H1 (cell line): ENCODE measurements around the gene GRIA2. TPM values are rescaled to one million over a fixed set of nuclear protein-coding genes. Genes with fewer than 3 reads are reported as not detected.

Source experiments
- CTCF ChIA-PET: fragments of 300-600 bp; sonication (Branson Sonifier 250); formaldehyde crosslinking; loops from one replicate; lab custom pipeline; 2021; ENCODE audit not compliant: partially characterized antibody; lab: Charles Lee
- POLR2A ChIA-PET: fragments of 300-600 bp; sonication (Branson Sonifier 250); formaldehyde crosslinking; loops from one replicate; lab custom pipeline; 2021; ENCODE audit warnings: inconsistent platforms; ENCODE audit not compliant: partially characterized antibody; lab: Charles Lee
- DNase-seq, 2 experiments: peaks; one replicate each; pipeline versions ENCODE4 v3.0.0 to v3.0.0-alpha.2; 2010 to 2022; ENCODE audit warnings: low spot score in 2 of 2, low read depth in 1 of 2, mixed read lengths in 1 of 2
- FAIRE-seq: peaks from 2 replicates; lab custom pipeline; 2011; peaks lifted over from hg19 to GRCh38; lab: Jason Lieb, UNC
- H2AFZ ChIP-seq: 2 replicates; pipeline ENCODE4 v1.8.1; 2012; ENCODE audit warnings: low read length, inconsistent platforms
- H2AK5ac ChIP-seq: 2 replicates; pipeline ENCODE4 v1.6.1; 2013; ENCODE audit warnings: low read depth, low read length
- H2BK120ac ChIP-seq: replicated peaks from 2 replicates; pipeline ENCODE3; 2013; ENCODE audit warnings: low read depth, low read length, inconsistent platforms
- H2BK12ac ChIP-seq: 2 replicates; pipeline ENCODE4 v1.6.1; 2013; ENCODE audit warnings: low read depth, low read length
- H2BK15ac ChIP-seq: 2 replicates; pipeline ENCODE4 v1.6.1; 2013; ENCODE audit warnings: low read length
- H2BK20ac ChIP-seq: 2 replicates; pipeline ENCODE4 v1.6.1; 2013; ENCODE audit warnings: low read length
- H2BK5ac ChIP-seq: 2 replicates; pipeline ENCODE4 v1.6.1; 2013; ENCODE audit warnings: low read depth, low read length
- H3K14ac ChIP-seq: 2 replicates; pipeline ENCODE4 v1.6.1; 2013; ENCODE audit warnings: inconsistent platforms; ENCODE audit not compliant: insufficient read length
- H3K18ac ChIP-seq: 2 replicates; pipeline ENCODE4 v1.6.1; 2013; ENCODE audit warnings: low read length; ENCODE audit errors: extremely low read depth
- H3K23ac ChIP-seq: 2 replicates; pipeline ENCODE4 v1.6.1; 2013; ENCODE audit warnings: inconsistent platforms; ENCODE audit not compliant: insufficient read length
- H3K23me2 ChIP-seq: 2 replicates; pipeline ENCODE4 v1.6.1; 2013; ENCODE audit warnings: low read depth, low read length
- H3K27ac ChIP-seq: 2 replicates; pipeline ENCODE4 v1.6.1; 2011; ENCODE audit warnings: low read depth, low read length, inconsistent platforms
- H3K27me3 ChIP-seq, 4 experiments: replicated peaks in 1 of 4; 1 replicate in 1 of 4; 2 replicates in 3 of 4; pipeline versions ENCODE4 v1.6.1 to v1.8.1; 2011 to 2013; ENCODE audit warnings: low read length in 3 of 4, mild to moderate bottlenecking in 3 of 4, inconsistent platforms in 2 of 4, mixed read lengths in 2 of 4, moderate library complexity in 1 of 4; ENCODE audit not compliant: control insufficient read depth in 3 of 4, insufficient read depth in 3 of 4; ENCODE audit errors: extremely low read depth in 1 of 4
- H3K36me3 ChIP-seq, 4 experiments: 2 replicates each; pipeline versions ENCODE4 v1.6.1 to v1.8.1; 2011 to 2013; ENCODE audit warnings: mild to moderate bottlenecking in 4 of 4, low read length in 3 of 4, moderate library complexity in 2 of 4, control low read depth in 1 of 4, inconsistent platforms in 1 of 4; ENCODE audit not compliant: insufficient read depth in 4 of 4, control insufficient read depth in 2 of 4
- H3K4ac ChIP-seq: replicated peaks from 2 replicates; pipeline ENCODE3; 2013; ENCODE audit warnings: low read length, low read depth, mixed read lengths, inconsistent platforms; ENCODE audit not compliant: insufficient read length
- H3K4me1 ChIP-seq, 4 experiments: replicated peaks in 1 of 4; 1 replicate in 1 of 4; 2 replicates in 3 of 4; pipeline versions ENCODE4 v1.6.1 to v1.8.1; 2011 to 2013; ENCODE audit warnings: low read length in 3 of 4, inconsistent platforms in 2 of 4, mixed read lengths in 1 of 4; ENCODE audit not compliant: insufficient read depth in 4 of 4, control insufficient read depth in 3 of 4
- H3K4me2 ChIP-seq, 2 experiments: 2 replicates each; pipeline versions ENCODE4 v1.6.1 to v1.8.1; 2011 to 2013; ENCODE audit warnings: low read depth in 2 of 2, low read length in 2 of 2, control low read depth in 1 of 2, inconsistent platforms in 1 of 2, mild to moderate bottlenecking in 1 of 2; ENCODE audit not compliant: insufficient read depth in 1 of 2
- H3K4me3 ChIP-seq, 4 experiments: fragments of 200-600, 300-600 bp in 1 of 4; sonication (generic), shearing (Covaris generic), sonication (Bioruptor Twin) in 1 of 4; 2 replicates each; pipeline versions ENCODE4 v1.5.1 to v1.8.1; 2011 to 2016; ENCODE audit warnings: low read length in 4 of 4, low read depth in 3 of 4, control low read depth in 2 of 4, inconsistent platforms in 2 of 4, mild to moderate bottlenecking in 2 of 4, mixed read lengths in 1 of 4, moderate library complexity in 1 of 4; ENCODE audit not compliant: insufficient read depth in 2 of 4; ENCODE audit errors: extremely low read depth in 1 of 4
- H3K56ac ChIP-seq: replicated peaks from 2 replicates; pipeline ENCODE3; 2013; ENCODE audit warnings: low read depth, mild to moderate bottlenecking, mixed read lengths, low read length, inconsistent platforms; ENCODE audit not compliant: insufficient read length
- H3K79me1 ChIP-seq: 2 replicates; pipeline ENCODE4 v1.6.1; 2013; ENCODE audit warnings: low read depth, low read length, control low read depth
- H3K79me2 ChIP-seq, 2 experiments: 2 replicates each; pipeline versions ENCODE4 v1.6.1 to v1.8.1; 2012 to 2013; ENCODE audit warnings: low read length in 2 of 2, mild to moderate bottlenecking in 2 of 2, inconsistent platforms in 1 of 2; ENCODE audit not compliant: insufficient read depth in 2 of 2, control insufficient read depth in 1 of 2
- H3K9ac ChIP-seq, 4 experiments: replicated peaks in 1 of 4; 1 replicate in 1 of 4; 2 replicates in 3 of 4; pipeline versions ENCODE4 v1.6.1 to v1.8.1; 2011 to 2013; ENCODE audit warnings: low read depth in 3 of 4, low read length in 3 of 4, control low read depth in 2 of 4, mild to moderate bottlenecking in 2 of 4, moderate library complexity in 2 of 4, inconsistent platforms in 1 of 4; ENCODE audit errors: extremely low read depth in 1 of 4
- H3K9me3 ChIP-seq, 2 experiments: 2 replicates each; pipeline versions ENCODE4 v1.6.1 to v1.8.1; 2012 to 2013; ENCODE audit warnings: mild to moderate bottlenecking in 2 of 2, moderate library complexity in 2 of 2, control low read depth in 1 of 2, inconsistent platforms in 1 of 2, low read depth in 1 of 2, low read length in 1 of 2, mixed read lengths in 1 of 2; ENCODE audit not compliant: insufficient read depth in 2 of 2
- H4K20me1 ChIP-seq, 2 experiments: replicated peaks in 1 of 2; 2 replicates each; pipeline versions ENCODE3 to v1.8.1; 2011 to 2013; ENCODE audit warnings: inconsistent platforms in 2 of 2, low read length in 2 of 2, mild to moderate bottlenecking in 1 of 2; ENCODE audit not compliant: insufficient read depth in 2 of 2, control insufficient read depth in 1 of 2
- H4K5ac ChIP-seq: 2 replicates; pipeline ENCODE4 v1.6.1; 2013; ENCODE audit warnings: low read length, low read depth, mixed read lengths, inconsistent platforms; ENCODE audit not compliant: insufficient read length
- H4K8ac ChIP-seq: 2 replicates; pipeline ENCODE4 v1.8.0; 2013; ENCODE audit warnings: mild to moderate bottlenecking, moderate library complexity, low read length, inconsistent platforms; ENCODE audit not compliant: insufficient read depth; ENCODE audit errors: extremely low read depth
- H4K91ac ChIP-seq: replicated peaks from 2 replicates; pipeline ENCODE3; 2013; ENCODE audit warnings: low read length, mixed read lengths, inconsistent platforms; ENCODE audit not compliant: insufficient read length
- CBX8 ChIP-seq: fragments of 300-800, 300-1000 bp; sonication (generic); IDR thresholded peaks from 2 replicates; pipeline ENCODE4 v1.7.1; 2016; ENCODE audit warnings: low read depth, low read length, borderline replicate concordance
- GTF2F1 ChIP-seq: IDR thresholded peaks from 2 replicates; pipeline ENCODE4 v1.6.1; 2012; ENCODE audit warnings: low read depth, low read length, improper control_type of control experiment, borderline replicate concordance
- POU5F1 ChIP-seq: IDR thresholded peaks from 2 replicates; pipeline ENCODE4 v1.6.1; 2011; ENCODE audit warnings: low read depth, mild to moderate bottlenecking, low read length, moderate library complexity
- SIRT6 ChIP-seq: IDR thresholded peaks from one replicate; pipeline ENCODE4 v1.7.1; 2012; ENCODE audit warnings: low read length, inconsistent platforms
- WGBS, 2 experiments: shearing (Covaris generic) in 1 of 2; methylation state at CpG; one replicate each; pipeline versions ENCODE4 v1.1.6 to v1.1.7; 2013 to 2015; ENCODE audit warnings: low lambda C conversion rate in 2 of 2, mixed read lengths in 2 of 2, inconsistent platforms in 1 of 2, low coverage in 1 of 2, missing lambda C conversion rate in 1 of 2; ENCODE audit not compliant: insufficient replicate concordance in 2 of 2, insufficient coverage in 1 of 2, insufficient read length in 1 of 2; ENCODE audit errors: extremely low coverage in 1 of 2, missing lambda C conversion rate in 1 of 2; 5-methylcytosine and 5-hydroxymethylcytosine counted together
- polyA plus RNA-seq, 7 experiments: library from polyadenylated mRNA; depleted of rRNA in 3 of 7; stranded (reverse) in 5 of 7; unstranded in 2 of 7; fragments of >200 nt in 5 of 7; fragments of 200-250 nt in 2 of 7; gene quantifications; 1 replicate in 5 of 7; 2 replicates in 1 of 7; 4 replicates in 1 of 7; pipeline versions ENCODE4 v1.2.1 to v1.2.3, GENCODE V29; 2011 to 2013; ENCODE audit warnings: missing spikeins in 2 of 7, mixed read lengths in 2 of 7
- total RNA-seq: library from RNA; stranded (reverse); fragmentation: NEBNext Ultra II Directional; extraction: Animal tissue kit (Norgen Biotek cat#: 25700); gene quantifications from 2 replicates; pipeline ENCODE4 v1.2.1, GENCODE V29; 2021

Gene GRIA2
- total and polyA plus RNA-seq, 2 of the 8 experiments (the other 6 are each of a cell fraction or from before 2014, with no cell fraction given): not detected

GRCh38 chr4:157372567-157372966 is 152.0 kb downstream of the GRIA2 start:
- Histone ChIP-seq H3K79me1 (no peaks in the 10 kb centered on the region), H2AK5ac (no peak overlapping the region), H3K23me2 (no peaks in the 10 kb centered on the region), H3K18ac (no peak overlapping the region), H2BK12ac (no peak overlapping the region), H3K14ac (no peak overlapping the region), H3K4me2 (no peak overlapping the region), H3K23ac (no peak overlapping the region), H3K27me3 (no peaks in the 10 kb centered on the region), H4K5ac (no peak overlapping the region), H3K4ac (no peak overlapping the region), H4K91ac (no peak overlapping the region), H3K4me1 (no peaks in the 10 kb centered on the region), H4K20me1 (no peaks in the 10 kb centered on the region), H2BK15ac (no peak overlapping the region), H3K56ac (no peak overlapping the region), H2BK5ac (no peak overlapping the region), H3K79me2 (no peaks in the 10 kb centered on the region), H2BK20ac (no peak overlapping the region), H3K9me3 (no peaks in the 10 kb centered on the region), H4K8ac (no peak overlapping the region), H3K4me3 (no peak overlapping the region), H3K27ac (no peak overlapping the region), H2BK120ac (no peak overlapping the region), H2AFZ (no peak overlapping the region), H3K36me3 (no peaks in the 10 kb centered on the region), H3K9ac (no peak overlapping the region)
- CTCF ChIA-PET: no interaction called here
- POLR2A ChIA-PET: no interaction called here
- DNase-seq: no peak
- FAIRE-seq: no peak
- 96% methylated on average over 3 of the region's 3 CpGs; no CpG with 5 or more reads in 1 of the 2 experiments for WGBS, 2 experiments
- TF ChIP-seq POU5F1 (no peak), CBX8 (no peak), SIRT6 (no peak), GTF2F1 (no peak)
